Fibroblast of lung (primary cell): ENCODE measurements around the gene RNF223. TPM values are rescaled to one million over a fixed set of nuclear protein-coding genes. Genes with fewer than 3 reads are reported as not detected.

ENCODE experiments used
- DNase-seq, 2 donors: peaks; one replicate each; pipeline versions ENCODE4 v3.0.0 to v3.0.0-alpha.2; 2010; ENCODE audit warnings: low read depth in 2 of 2
- H2AFZ ChIP-seq: 2 replicates; pipeline ENCODE4 v1.5.1; 2012; ENCODE audit warnings: low read length, control low read depth, inconsistent platforms
- H3K27ac ChIP-seq: 2 replicates; pipeline ENCODE4 v1.5.1; 2011; ENCODE audit warnings: low read length, control low read depth; ENCODE audit not compliant: insufficient read depth
- H3K27me3 ChIP-seq: 2 replicates; pipeline ENCODE4 v1.5.1; 2011; ENCODE audit warnings: mild to moderate bottlenecking, low read length; ENCODE audit not compliant: control insufficient read depth, insufficient read depth
- H3K36me3 ChIP-seq: 2 replicates; pipeline ENCODE4 v1.5.1; 2011; ENCODE audit warnings: low read length; ENCODE audit not compliant: control insufficient read depth, insufficient read depth
- H3K4me1 ChIP-seq: 2 replicates; pipeline ENCODE4 v1.5.1; 2011; ENCODE audit warnings: low read length; ENCODE audit not compliant: control insufficient read depth, insufficient read depth; ENCODE audit errors: extremely low read depth
- H3K4me2 ChIP-seq: 2 replicates; pipeline ENCODE4 v1.5.1; 2011; ENCODE audit warnings: low read length, control low read depth; ENCODE audit not compliant: insufficient read depth; ENCODE audit errors: extremely low read depth
- H3K4me3 ChIP-seq, 4 experiments: fragments of 200-600 bp in 1 of 4; sonication (generic) in 1 of 4; replicated peaks in 1 of 4; 2 replicates each; pipeline ENCODE4 v1.5.1; 2011 to 2016; ENCODE audit warnings: low read length in 4 of 4, low read depth in 3 of 4, mild to moderate bottlenecking in 3 of 4, control low read depth in 2 of 4, inconsistent platforms in 1 of 4, mixed read lengths in 1 of 4; ENCODE audit not compliant: insufficient read depth in 1 of 4; ENCODE audit errors: control extremely low read depth in 1 of 4
- H3K79me2 ChIP-seq: 2 replicates; pipeline ENCODE4 v1.5.1; 2012; ENCODE audit warnings: mild to moderate bottlenecking, low read length, inconsistent platforms; ENCODE audit not compliant: control insufficient read depth, insufficient read depth
- H3K9ac ChIP-seq: 2 replicates; pipeline ENCODE4 v1.5.1; 2011; ENCODE audit warnings: mild to moderate bottlenecking, low read length, control low read depth; ENCODE audit not compliant: insufficient read depth
- H3K9me3 ChIP-seq: 2 replicates; pipeline ENCODE4 v1.5.1; 2012; ENCODE audit warnings: low read depth, low read length; ENCODE audit not compliant: control insufficient read depth, insufficient read depth
- H4K20me1 ChIP-seq: 2 replicates; pipeline ENCODE4 v1.5.1; 2011; ENCODE audit warnings: low read length; ENCODE audit not compliant: control insufficient read depth, insufficient read depth; ENCODE audit errors: extremely low read depth
- EZH2 ChIP-seq: IDR thresholded peaks from 2 replicates; pipeline ENCODE4 v1.5.1; 2012; ENCODE audit warnings: low read length, control low read depth, mild to moderate bottlenecking; ENCODE audit errors: missing control alignments
- polyA plus RNA-seq, 2 donors: library from polyadenylated mRNA; depleted of rRNA in 1 of 2; stranded (reverse) in 1 of 2; unstranded in 1 of 2; fragments of >200 nt; gene quantifications; 2 replicates each; pipeline ENCODE4 v1.2.1, GENCODE V29; 2011 to 2012; ENCODE audit warnings: missing spikeins in 1 of 2
- total RNA-seq: library from RNA; depleted of rRNA; stranded (reverse); fragments of >200 nt; gene quantifications from 2 replicates; pipeline ENCODE4 v1.2.1, GENCODE V29; 2014
- TF ChIP-seq, protein P1 (sequence below), 2 donors: IDR thresholded peaks in 1 of 2; conservative IDR thresholded peaks in 1 of 2; 1 replicate in 1 of 2; 2 replicates in 1 of 2; pipeline ENCODE4 v1.5.1; 2011 to 2012; ENCODE audit warnings: low read length in 2 of 2, control low read depth in 1 of 2, inconsistent platforms in 1 of 2, low read depth in 1 of 2, mild to moderate bottlenecking in 1 of 2

RNF223 gene
- total and polyA plus RNA-seq, 2 donors (not counting 1 experiment from before 2014, with no cell fraction given), result not detected

DNA sequence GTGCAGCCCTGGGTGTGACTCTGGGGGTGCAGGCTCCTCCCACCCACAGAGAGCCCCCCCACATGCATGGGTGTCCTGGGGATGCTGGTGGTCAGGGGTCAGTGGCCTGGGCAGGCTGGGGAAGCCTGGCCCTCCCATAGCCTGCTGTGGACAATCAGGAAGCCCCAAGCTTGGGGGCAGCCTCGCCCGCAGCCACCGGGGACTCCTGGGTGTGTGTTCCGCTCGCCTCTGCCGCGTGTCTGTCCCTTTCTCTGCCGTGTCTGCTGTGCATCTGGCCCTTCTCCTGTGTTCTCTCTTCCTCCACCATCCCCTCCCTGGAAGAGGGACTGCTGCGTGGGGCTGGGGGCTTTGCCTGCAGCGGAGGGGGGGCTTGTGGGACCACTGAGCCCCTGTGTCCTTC is 31.3 kb downstream of the RNF223 start:
- no peaks in the 10 kb centered on the region for H3K27me3 ChIP-seq
- no peak for DNase-seq
- H3K27ac ChIP-seq, result no peak overlapping the region
- peaks cover 9% of the 10 kb centered on the region for H3K36me3 ChIP-seq
- no peaks in the 10 kb centered on the region for H3K9me3 ChIP-seq
- H3K4me3 ChIP-seq, result no peak overlapping the region
- H4K20me1 ChIP-seq, result no peaks in the 10 kb centered on the region
- peaks cover 7% of the 10 kb centered on the region for H3K4me1 ChIP-seq
- H3K79me2 ChIP-seq, result no peaks in the 10 kb centered on the region
- TF ChIP-seq, protein P1, sequence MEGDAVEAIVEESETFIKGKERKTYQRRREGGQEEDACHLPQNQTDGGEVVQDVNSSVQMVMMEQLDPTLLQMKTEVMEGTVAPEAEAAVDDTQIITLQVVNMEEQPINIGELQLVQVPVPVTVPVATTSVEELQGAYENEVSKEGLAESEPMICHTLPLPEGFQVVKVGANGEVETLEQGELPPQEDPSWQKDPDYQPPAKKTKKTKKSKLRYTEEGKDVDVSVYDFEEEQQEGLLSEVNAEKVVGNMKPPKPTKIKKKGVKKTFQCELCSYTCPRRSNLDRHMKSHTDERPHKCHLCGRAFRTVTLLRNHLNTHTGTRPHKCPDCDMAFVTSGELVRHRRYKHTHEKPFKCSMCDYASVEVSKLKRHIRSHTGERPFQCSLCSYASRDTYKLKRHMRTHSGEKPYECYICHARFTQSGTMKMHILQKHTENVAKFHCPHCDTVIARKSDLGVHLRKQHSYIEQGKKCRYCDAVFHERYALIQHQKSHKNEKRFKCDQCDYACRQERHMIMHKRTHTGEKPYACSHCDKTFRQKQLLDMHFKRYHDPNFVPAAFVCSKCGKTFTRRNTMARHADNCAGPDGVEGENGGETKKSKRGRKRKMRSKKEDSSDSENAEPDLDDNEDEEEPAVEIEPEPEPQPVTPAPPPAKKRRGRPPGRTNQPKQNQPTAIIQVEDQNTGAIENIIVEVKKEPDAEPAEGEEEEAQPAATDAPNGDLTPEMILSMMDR (conservative IDR thresholded peaks at IDR 0.05 in 1 of 2, IDR thresholded peaks at IDR 0.05 in 1 of 2; ENCODE audit: low read depth in 1 of 2, low read length in 2 of 2), result no peak
- TF ChIP-seq EZH2, result no peak
- no peak overlapping the region for H3K9ac ChIP-seq
- H2AFZ ChIP-seq, result no peak overlapping the region
- H3K4me2 ChIP-seq, result no peak overlapping the region

DNA sequence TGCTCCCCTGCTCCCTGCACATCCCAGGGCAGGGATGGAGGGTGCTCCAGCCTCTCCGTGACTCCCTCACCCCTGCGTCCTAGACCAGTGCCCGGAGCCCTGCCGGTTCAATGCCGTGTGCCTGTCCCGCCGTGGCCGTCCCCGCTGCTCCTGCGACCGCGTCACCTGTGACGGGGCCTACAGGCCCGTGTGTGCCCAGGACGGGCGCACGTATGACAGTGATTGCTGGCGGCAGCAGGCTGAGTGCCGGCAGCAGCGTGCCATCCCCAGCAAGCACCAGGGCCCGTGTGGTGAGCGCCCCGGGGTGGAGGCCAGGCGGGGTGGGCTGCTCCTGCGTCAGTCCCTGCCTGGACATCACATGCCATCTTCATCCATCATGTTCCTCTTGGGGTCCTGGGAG is 32.2 kb downstream of the RNF223 start:
- Histone ChIP-seq H3K27me3 (no peaks in the 10 kb centered on the region), H3K4me3 (no peak overlapping the region), H3K4me1 (peaks cover 7% of the 10 kb centered on the region), H3K9me3 (no peaks in the 10 kb centered on the region), H3K36me3 (peaks cover 9% of the 10 kb centered on the region), H4K20me1 (no peaks in the 10 kb centered on the region), H3K9ac (no peak overlapping the region), H3K4me2 (no peak overlapping the region), H3K27ac (no peak overlapping the region), H2AFZ (no peak overlapping the region), H3K79me2 (no peaks in the 10 kb centered on the region)
- no peak for DNase-seq
- TF ChIP-seq, protein P1 (conservative IDR thresholded peaks at IDR 0.05 in 1 of 2, IDR thresholded peaks at IDR 0.05 in 1 of 2; ENCODE audit: low read depth in 1 of 2, low read length in 2 of 2), result no peak
- no peak for TF ChIP-seq EZH2

DNA sequence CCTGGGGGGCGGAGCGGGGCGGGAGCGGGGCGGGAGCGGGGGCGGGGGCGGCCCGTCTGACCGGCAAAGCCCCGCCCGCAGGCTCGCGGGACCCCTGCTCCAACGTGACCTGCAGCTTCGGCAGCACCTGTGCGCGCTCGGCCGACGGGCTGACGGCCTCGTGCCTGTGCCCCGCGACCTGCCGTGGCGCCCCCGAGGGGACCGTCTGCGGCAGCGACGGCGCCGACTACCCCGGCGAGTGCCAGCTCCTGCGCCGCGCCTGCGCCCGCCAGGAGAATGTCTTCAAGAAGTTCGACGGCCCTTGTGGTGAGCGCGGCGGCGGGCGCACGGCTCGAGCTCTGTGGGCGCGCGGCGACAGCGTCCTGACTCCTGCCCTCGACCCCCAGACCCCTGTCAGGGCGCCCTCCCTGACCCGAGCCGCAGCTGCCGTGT is 33.0 kb downstream of the RNF223 start:
- TF ChIP-seq EZH2, result no peak
- TF ChIP-seq, protein P1 (conservative IDR thresholded peaks at IDR 0.05 in 1 of 2, IDR thresholded peaks at IDR 0.05 in 1 of 2; ENCODE audit: low read depth in 1 of 2, low read length in 2 of 2), result no peak
- H3K36me3 ChIP-seq, result peaks cover 9% of the 10 kb centered on the region
- H3K4me1 ChIP-seq, result peaks cover 7% of the 10 kb centered on the region
- H4K20me1 ChIP-seq, result no peaks in the 10 kb centered on the region
- H3K79me2 ChIP-seq, result no peaks in the 10 kb centered on the region
- no peaks in the 10 kb centered on the region for H3K27me3 ChIP-seq
- H3K4me2 ChIP-seq, result no peak overlapping the region
- no peak overlapping the region for H2AFZ ChIP-seq
- no peaks in the 10 kb centered on the region for H3K9me3 ChIP-seq
- no peak overlapping the region for H3K4me3 ChIP-seq
- no peak overlapping the region for H3K9ac ChIP-seq
- no peak overlapping the region for H3K27ac ChIP-seq
- no peak for DNase-seq
